ENCODE results near the gene BRI3. TPM values are rescaled to one million over a fixed set of nuclear protein-coding genes. Genes with fewer than 3 reads are reported as not detected.

BRI3 gene
- total RNA-seq, 2 experiments from 2014 or later = 68.0 to 76.5 TPM

- CTCF ChIA-PET = no interaction called here
- H3K36me3 Mint-ChIP-seq (ENCODE audit: low read depth) = peaks cover 67% of the 10 kb centered on the region
- no peaks in the 10 kb centered on the region for H3K9me3 Mint-ChIP-seq
- ATAC-seq (ENCODE audit: poor library complexity) (peak; percentile 70), DNase-seq (peak; percentile 68 to 94 (median 81))
- H3K4me1 Mint-ChIP-seq (ENCODE audit: low read depth) = peaks cover 70% of the 10 kb centered on the region
- intact Hi-C loops (cut with DNase I, micrococcal nuclease) = loop anchor here (1.0 to 10.0 kb wide), 8 partner anchors 28 to 1137 kb away; partner anchors contain the start of genes BHLHA15 (in 1 of the 2), BRI3 (in 1 of the 2), LMTK2 (in 1 of the 2) and SDHAF3 (in 1 of the 2)
- H3K27ac Mint-ChIP-seq = peak within 1 kb of the TSS; percentile 98
- no peaks in the 10 kb centered on the region for H3K27me3 ChIP-seq (ENCODE audit: control insufficient read depth in 1 of 2, insufficient read depth in 2 of 2, low read length in 2 of 2)
- H3K4me3 ChIP-seq (ENCODE audit: low read length) = peak within 1 kb of the TSS; percentile 90
- H3K4me1 ChIP-seq (ENCODE audit: insufficient read depth, low read length) = peaks cover 67% of the 10 kb centered on the region
- H3K4me3 Mint-ChIP-seq = peak within 1 kb of the TSS; percentile 94
- POLR2A ChIA-PET = interaction anchor here (0.6 to 5.0 kb wide), 18 partner anchors 12 to 1307 kb away, joined by 3 to 65 read pairs (median 6); partner anchors contain the start of genes BHLHA15, BRI3, SDHAF3 and TRRAP
- no peaks in the 10 kb centered on the region for H3K27me3 Mint-ChIP-seq
- TF ChIP-seq CTCF (IDR thresholded peaks at IDR 0.05) = no peak
- peak within 1 kb of the TSS; percentile 85 to 93 for H3K27ac ChIP-seq (ENCODE audit: low read depth in 1 of 2, low read length in 2 of 2)
- no peaks in the 10 kb centered on the region for H3K9me3 ChIP-seq (ENCODE audit: control insufficient read depth in 1 of 2, insufficient read depth in 1 of 2, low read length in 2 of 2)
- peaks cover 23% of the 10 kb centered on the region for H3K36me3 ChIP-seq (ENCODE audit: insufficient read depth, low read length)
These were observed 29.7 kb upstream of the BRI3 start, which contains the start of gene TECPR1 for GRCh38 chr7:98251601-98252424. TECPR1 (minus strand) TSS chr7:98252232; CDS start chr7:98246146, 6,086 bp downstream.

- H3K27ac ChIP-seq (ENCODE audit: low read depth in 1 of 2, low read length in 2 of 2) = peak overlapping the region; percentile 79 to 85
- H3K9me3 ChIP-seq (ENCODE audit: control insufficient read depth in 1 of 2, insufficient read depth in 1 of 2, low read length in 2 of 2) = no peaks in the 10 kb centered on the region
- H3K36me3 Mint-ChIP-seq (ENCODE audit: low read depth) = peaks cover 65% of the 10 kb centered on the region
- H3K4me1 Mint-ChIP-seq (ENCODE audit: low read depth) = peaks cover 66% of the 10 kb centered on the region
- H3K27me3 ChIP-seq (ENCODE audit: control insufficient read depth in 1 of 2, insufficient read depth in 2 of 2, low read length in 2 of 2) = no peaks in the 10 kb centered on the region
- no peaks in the 10 kb centered on the region for H3K9me3 Mint-ChIP-seq
- H3K27ac Mint-ChIP-seq = peak overlapping the region; percentile 98
- H3K4me3 Mint-ChIP-seq = peak overlapping the region; percentile 94
- CTCF ChIA-PET = no interaction called here
- no peak for TF ChIP-seq CTCF (IDR thresholded peaks at IDR 0.05)
- H3K36me3 ChIP-seq (ENCODE audit: insufficient read depth, low read length) = peaks cover 18% of the 10 kb centered on the region
- intact Hi-C loops (cut with DNase I, micrococcal nuclease) = loop anchor here (5.0 to 10.0 kb wide), 5 partner anchors 40 to 1138 kb away; partner anchors contain the start of genes BHLHA15 (in 1 of the 2), LMTK2 (in 1 of the 2) and SDHAF3 (in 1 of the 2)
- H3K27me3 Mint-ChIP-seq = no peaks in the 10 kb centered on the region
- H3K4me1 ChIP-seq (ENCODE audit: insufficient read depth, low read length) = peaks cover 59% of the 10 kb centered on the region
- ATAC-seq (ENCODE audit: poor library complexity) (peak; percentile 10), DNase-seq (no peak)
- POLR2A ChIA-PET = interaction anchor here (1.0 to 5.0 kb wide), 5 partner anchors 21 to 627 kb away, joined by 3 to 65 read pairs (median 16); partner anchors contain the start of genes BRI3 and TRRAP
- peak overlapping the region; percentile 90 for H3K4me3 ChIP-seq (ENCODE audit: low read length)
These were observed 28.9 kb upstream of the BRI3 start for GRCh38 chr7:98252425-98253054.

- intact Hi-C loops (cut with DNase I, micrococcal nuclease) = loop anchor here (5.0 to 10.0 kb wide), 5 partner anchors 42 to 1140 kb away; partner anchors contain the start of genes BHLHA15 (in 1 of the 2), LMTK2 (in 1 of the 2) and SDHAF3 (in 1 of the 2)
- no peak overlapping the region for H3K4me3 ChIP-seq (ENCODE audit: low read length)
- ChIA-PET CTCF (interaction anchor here (0.7 kb wide), 1 partner anchor 20 kb away, joined by 4 read pairs; no protein-coding TSS in a partner anchor), POLR2A (interaction anchor here (0.7 to 1.2 kb wide), 2 partner anchors 17 to 19 kb away, joined by 3 read pairs; no protein-coding TSS in a partner anchor)
- peaks cover 67% of the 10 kb centered on the region for H3K36me3 Mint-ChIP-seq (ENCODE audit: low read depth)
- H3K4me3 Mint-ChIP-seq = peak overlapping the region; percentile 59
- H3K27me3 Mint-ChIP-seq = no peaks in the 10 kb centered on the region
- H3K27me3 ChIP-seq (ENCODE audit: control insufficient read depth in 1 of 2, insufficient read depth in 2 of 2, low read length in 2 of 2) = no peaks in the 10 kb centered on the region
- no peaks in the 10 kb centered on the region for H3K9me3 Mint-ChIP-seq
- H3K4me1 Mint-ChIP-seq (ENCODE audit: low read depth) = peaks cover 54% of the 10 kb centered on the region
- no peak overlapping the region for H3K27ac ChIP-seq (ENCODE audit: low read depth in 1 of 2, low read length in 2 of 2)
- H3K36me3 ChIP-seq (ENCODE audit: insufficient read depth, low read length) = peaks cover 10% of the 10 kb centered on the region
- peak overlapping the region; percentile 69 for H3K27ac Mint-ChIP-seq
- no peaks in the 10 kb centered on the region for H3K9me3 ChIP-seq (ENCODE audit: control insufficient read depth in 1 of 2, insufficient read depth in 1 of 2, low read length in 2 of 2)
- ATAC-seq (ENCODE audit: poor library complexity) = no peak
- peaks cover 40% of the 10 kb centered on the region for H3K4me1 ChIP-seq (ENCODE audit: insufficient read depth, low read length)
- no peak for DNase-seq
- TF ChIP-seq CTCF (IDR thresholded peaks at IDR 0.05) = no peak
These were observed 27.0 kb upstream of the BRI3 start for GRCh38 chr7:98254516-98254915.
